ENCODE results near the gene ELMO1. TPM values are rescaled to one million over a fixed set of nuclear protein-coding genes. Genes with fewer than 3 reads are reported as not detected.

Gene ELMO1
- total RNA-seq, 1 experiment from 2014 or later = not detected

- no peaks in the 10 kb centered on the region for H3K36me3 ChIP-seq
- no peaks in the 10 kb centered on the region for H3K9me3 ChIP-seq (replicated peaks)
- no peaks in the 10 kb centered on the region for H3K27me3 ChIP-seq (replicated peaks)
- no peak overlapping the region for H3K27ac ChIP-seq
- no peak overlapping the region for H3K4me3 ChIP-seq
- no peak for DNase-seq (ENCODE audit: low read depth in 1 of 2, low spot score in 2 of 2)
- no peaks in the 10 kb centered on the region for H3K4me1 ChIP-seq (replicated peaks)
These were observed 574.6 kb downstream of the ELMO1 start for GRCh38 chr7:36874041-36874440.

- Histone ChIP-seq H3K4me1 (replicated peaks) (no peaks in the 10 kb centered on the region), H3K4me3 (no peak overlapping the region), H3K9me3 (replicated peaks) (no peaks in the 10 kb centered on the region), H3K27me3 (replicated peaks) (no peaks in the 10 kb centered on the region), H3K27ac (no peak overlapping the region), H3K36me3 (no peaks in the 10 kb centered on the region)
- no peak for DNase-seq (ENCODE audit: low read depth in 1 of 2, low spot score in 2 of 2)
These were observed 576.8 kb downstream of the ELMO1 start for GRCh38 chr7:36871863-36872262.

GRCh38 chr7:36871355-36871738 is 577.3 kb downstream of the ELMO1 start:
- Histone ChIP-seq H3K9me3 (replicated peaks) (no peaks in the 10 kb centered on the region), H3K4me3 (no peak overlapping the region), H3K27ac (no peak overlapping the region), H3K27me3 (replicated peaks) (no peaks in the 10 kb centered on the region), H3K4me1 (replicated peaks) (no peaks in the 10 kb centered on the region), H3K36me3 (no peaks in the 10 kb centered on the region)
- DNase-seq (ENCODE audit: low read depth in 1 of 2, low spot score in 2 of 2) = no peak

GRCh38 chr7:36870625-36871354 is 577.9 kb downstream of the ELMO1 start:
- Histone ChIP-seq H3K27me3 (replicated peaks) (no peaks in the 10 kb centered on the region), H3K4me3 (no peak overlapping the region), H3K27ac (no peak overlapping the region), H3K36me3 (no peaks in the 10 kb centered on the region), H3K9me3 (replicated peaks) (no peaks in the 10 kb centered on the region), H3K4me1 (replicated peaks) (no peaks in the 10 kb centered on the region)
- DNase-seq (ENCODE audit: low read depth in 1 of 2, low spot score in 2 of 2) = no peak

- no peak for DNase-seq (ENCODE audit: low read depth in 1 of 2, low spot score in 2 of 2)
- no peak overlapping the region for H3K27ac ChIP-seq
- H3K9me3 ChIP-seq (replicated peaks) = no peaks in the 10 kb centered on the region
- no peaks in the 10 kb centered on the region for H3K36me3 ChIP-seq
- no peaks in the 10 kb centered on the region for H3K4me1 ChIP-seq (replicated peaks)
- H3K27me3 ChIP-seq (replicated peaks) = no peaks in the 10 kb centered on the region
- no peak overlapping the region for H3K4me3 ChIP-seq
These were observed 579.8 kb downstream of the ELMO1 start for GRCh38 chr7:36868727-36869411.

- H3K4me1 ChIP-seq (replicated peaks) = no peaks in the 10 kb centered on the region
- H3K27ac ChIP-seq = no peak overlapping the region
- no peaks in the 10 kb centered on the region for H3K36me3 ChIP-seq
- H3K9me3 ChIP-seq (replicated peaks) = no peaks in the 10 kb centered on the region
- no peaks in the 10 kb centered on the region for H3K27me3 ChIP-seq (replicated peaks)
- no peak for DNase-seq (ENCODE audit: low read depth in 1 of 2, low spot score in 2 of 2)
- H3K4me3 ChIP-seq = no peak overlapping the region
These were observed 583.6 kb downstream of the ELMO1 start for GRCh38 chr7:36865019-36865418.

GRCh38 chr7:36863901-36864701 is 584.6 kb downstream of the ELMO1 start:
- Histone ChIP-seq H3K4me1 (replicated peaks) (no peaks in the 10 kb centered on the region), H3K36me3 (no peaks in the 10 kb centered on the region), H3K9me3 (replicated peaks) (no peaks in the 10 kb centered on the region), H3K4me3 (no peak overlapping the region), H3K27me3 (replicated peaks) (no peaks in the 10 kb centered on the region), H3K27ac (no peak overlapping the region)
- DNase-seq (ENCODE audit: low read depth in 1 of 2, low spot score in 2 of 2) = no peak

GRCh38 chr7:36862771-36863261 is 585.8 kb downstream of the ELMO1 start:
- Histone ChIP-seq H3K27me3 (replicated peaks) (no peaks in the 10 kb centered on the region), H3K9me3 (replicated peaks) (no peaks in the 10 kb centered on the region), H3K4me1 (replicated peaks) (no peaks in the 10 kb centered on the region), H3K4me3 (no peak overlapping the region), H3K36me3 (no peaks in the 10 kb centered on the region), H3K27ac (no peak overlapping the region)
- DNase-seq (ENCODE audit: low read depth in 1 of 2, low spot score in 2 of 2) = no peak

GRCh38 chr7:36861656-36862055 is 587.0 kb downstream of the ELMO1 start:
- Histone ChIP-seq H3K4me3 (no peak overlapping the region), H3K4me1 (replicated peaks) (no peaks in the 10 kb centered on the region), H3K36me3 (no peaks in the 10 kb centered on the region), H3K9me3 (replicated peaks) (no peaks in the 10 kb centered on the region), H3K27ac (no peak overlapping the region), H3K27me3 (replicated peaks) (no peaks in the 10 kb centered on the region)
- DNase-seq (ENCODE audit: low read depth in 1 of 2, low spot score in 2 of 2) = no peak

- H3K4me3 ChIP-seq = no peak overlapping the region
- no peaks in the 10 kb centered on the region for H3K27me3 ChIP-seq (replicated peaks)
- H3K4me1 ChIP-seq (replicated peaks) = no peaks in the 10 kb centered on the region
- no peak overlapping the region for H3K27ac ChIP-seq
- no peaks in the 10 kb centered on the region for H3K36me3 ChIP-seq
- H3K9me3 ChIP-seq (replicated peaks) = no peaks in the 10 kb centered on the region
- no peak for DNase-seq (ENCODE audit: low read depth in 1 of 2, low spot score in 2 of 2)
These were observed 588.0 kb downstream of the ELMO1 start for GRCh38 chr7:36860681-36861080.

- no peaks in the 10 kb centered on the region for H3K4me1 ChIP-seq (replicated peaks)
- no peaks in the 10 kb centered on the region for H3K27me3 ChIP-seq (replicated peaks)
- no peak overlapping the region for H3K27ac ChIP-seq
- DNase-seq (ENCODE audit: low read depth in 1 of 2, low spot score in 2 of 2) = no peak
- H3K36me3 ChIP-seq = no peaks in the 10 kb centered on the region
- no peaks in the 10 kb centered on the region for H3K9me3 ChIP-seq (replicated peaks)
- H3K4me3 ChIP-seq = no peak overlapping the region
These were observed 593.3 kb downstream of the ELMO1 start for GRCh38 chr7:36855330-36855729.

GRCh38 chr7:36854652-36855051 is 594.0 kb downstream of the ELMO1 start:
- no peak for DNase-seq (ENCODE audit: low read depth in 1 of 2, low spot score in 2 of 2)
- Histone ChIP-seq H3K27me3 (replicated peaks) (no peaks in the 10 kb centered on the region), H3K4me1 (replicated peaks) (no peaks in the 10 kb centered on the region), H3K27ac (no peak overlapping the region), H3K9me3 (replicated peaks) (no peaks in the 10 kb centered on the region), H3K4me3 (no peak overlapping the region), H3K36me3 (no peaks in the 10 kb centered on the region)

GRCh38 chr7:36852931-36853330 is 595.7 kb downstream of the ELMO1 start:
- H3K4me3 ChIP-seq = no peak overlapping the region
- no peak overlapping the region for H3K27ac ChIP-seq
- DNase-seq (ENCODE audit: low read depth in 1 of 2, low spot score in 2 of 2) = no peak
- H3K27me3 ChIP-seq (replicated peaks) = no peaks in the 10 kb centered on the region
- H3K4me1 ChIP-seq (replicated peaks) = no peaks in the 10 kb centered on the region
- H3K36me3 ChIP-seq = no peaks in the 10 kb centered on the region
- H3K9me3 ChIP-seq (replicated peaks) = no peaks in the 10 kb centered on the region

GRCh38 chr7:36852017-36852416 is 596.6 kb downstream of the ELMO1 start:
- no peaks in the 10 kb centered on the region for H3K36me3 ChIP-seq
- no peak for DNase-seq (ENCODE audit: low read depth in 1 of 2, low spot score in 2 of 2)
- no peaks in the 10 kb centered on the region for H3K27me3 ChIP-seq (replicated peaks)
- H3K4me1 ChIP-seq (replicated peaks) = no peaks in the 10 kb centered on the region
- no peak overlapping the region for H3K27ac ChIP-seq
- H3K4me3 ChIP-seq = no peak overlapping the region
- no peaks in the 10 kb centered on the region for H3K9me3 ChIP-seq (replicated peaks)
